Loucy (cell line): ENCODE data around the gene STT3A.

Source experiments
- CTCF ChIP-seq: fragments of 200-600 bp; sonication (generic); conservative IDR thresholded peaks from 2 replicates; pipeline ENCODE4 v1.5.1; 2014; ENCODE audit warnings: mild to moderate bottlenecking, antibody characterized with exemption, low read length
- EZH2phosphoT487 ChIP-seq: fragments of 200-600 bp; IDR thresholded peaks from 2 replicates; pipeline ENCODE4 v1.6.1; 2018; ENCODE audit warnings: antibody characterized with exemption, mild to moderate bottlenecking, moderate library complexity, borderline replicate concordance

GRCh38 chr11:125600663-125601062, 8.0 kb downstream of the STT3A start:
- TF ChIP-seq CTCF = no peak
- TF ChIP-seq EZH2phosphoT487 = no peak
